Parathyroid adenoma (tissue), 2 donors: ENCODE data around the gene PNMA8B.

Experiments used
- H2AFZ ChIP-seq: fragments of 300-600 bp; sonication (generic); one replicate; pipeline ENCODE4 v1.7.0; 2017; ENCODE audit warnings: antibody characterized with exemption, mild to moderate bottlenecking
- H3K27ac ChIP-seq: fragments of 300-600 bp; sonication (generic); one replicate; pipeline ENCODE4 v1.7.0; 2017
- H3K27me3 ChIP-seq: fragments of 300-600 bp; sonication (generic); one replicate; pipeline ENCODE4 v1.7.0; 2017; ENCODE audit warnings: low read length; ENCODE audit not compliant: control insufficient read depth, insufficient read depth
- H3K36me3 ChIP-seq: fragments of 300-600 bp; sonication (generic); one replicate; pipeline ENCODE4 v1.7.0; 2017; ENCODE audit warnings: low read length; ENCODE audit not compliant: control insufficient read depth, insufficient read depth
- H3K4me1 ChIP-seq: fragments of 300-600 bp; sonication (generic); one replicate; pipeline ENCODE4 v1.7.0; 2017; ENCODE audit warnings: control low read depth
- H3K4me2 ChIP-seq: fragments of 300-600 bp; sonication (generic); one replicate; pipeline ENCODE4 v1.7.0; 2017; ENCODE audit warnings: low read length
- H3K4me3 ChIP-seq: fragments of 300-600 bp; sonication (generic); one replicate; pipeline ENCODE4 v1.7.0; 2017; ENCODE audit warnings: low read depth, low read length
- H3K79me2 ChIP-seq: fragments of 300-600 bp; sonication (generic); one replicate; pipeline ENCODE4 v1.7.0; 2017; ENCODE audit warnings: control low read depth
- H3K9ac ChIP-seq: fragments of 300-600 bp; sonication (generic); one replicate; pipeline ENCODE4 v1.7.0; 2017; ENCODE audit warnings: mild to moderate bottlenecking
- H3K9me3 ChIP-seq: fragments of 300-600 bp; sonication (generic); one replicate; pipeline ENCODE4 v1.7.0; 2017; ENCODE audit warnings: low read length; ENCODE audit not compliant: control insufficient read depth
- TF ChIP-seq, protein P1 (sequence below): fragments of 300-600 bp; sonication (generic); IDR thresholded peaks from one replicate; pipeline ENCODE4 v1.7.0; 2017; ENCODE audit warnings: antibody characterized with exemption, mild to moderate bottlenecking
- donor health status: primary hyperparathyroidism.

The PNMA8B gene

DNA sequence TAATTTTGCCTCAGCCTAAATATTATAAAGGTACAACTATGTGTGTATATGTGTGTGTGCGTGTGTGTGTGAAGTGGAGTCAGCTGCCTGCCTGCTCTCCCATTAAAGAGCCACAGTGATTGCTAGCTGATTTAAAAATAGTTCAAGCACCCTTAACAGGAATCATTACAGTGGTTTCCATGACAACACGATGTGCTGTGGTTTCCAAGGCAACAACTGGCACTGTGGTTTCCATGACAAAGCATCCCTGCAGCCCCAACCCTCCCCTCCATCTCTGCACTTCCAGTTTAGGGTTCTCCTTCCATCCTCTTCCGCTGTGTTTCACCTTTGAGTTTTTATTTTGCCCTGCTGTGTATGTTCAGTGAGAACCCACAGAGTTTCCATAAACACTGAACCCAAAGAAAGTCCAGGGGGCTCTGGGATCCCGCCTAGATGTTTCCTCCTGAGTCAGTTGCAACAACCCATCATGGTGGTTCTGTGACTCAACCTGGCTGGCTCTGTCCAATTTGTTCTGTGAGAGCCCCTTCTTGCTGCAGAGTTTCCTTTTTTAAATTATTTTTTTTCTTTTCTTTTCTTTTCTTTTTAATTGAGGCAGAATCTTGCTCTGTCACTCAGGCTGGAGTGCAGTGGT lies 17.2 kb downstream of the PNMA8B start:
- no peaks in the 10 kb centered on the region for H3K4me1 ChIP-seq
- H3K9ac ChIP-seq = no peak overlapping the region
- H3K27me3 ChIP-seq = no peaks in the 10 kb centered on the region
- TF ChIP-seq, protein P1, sequence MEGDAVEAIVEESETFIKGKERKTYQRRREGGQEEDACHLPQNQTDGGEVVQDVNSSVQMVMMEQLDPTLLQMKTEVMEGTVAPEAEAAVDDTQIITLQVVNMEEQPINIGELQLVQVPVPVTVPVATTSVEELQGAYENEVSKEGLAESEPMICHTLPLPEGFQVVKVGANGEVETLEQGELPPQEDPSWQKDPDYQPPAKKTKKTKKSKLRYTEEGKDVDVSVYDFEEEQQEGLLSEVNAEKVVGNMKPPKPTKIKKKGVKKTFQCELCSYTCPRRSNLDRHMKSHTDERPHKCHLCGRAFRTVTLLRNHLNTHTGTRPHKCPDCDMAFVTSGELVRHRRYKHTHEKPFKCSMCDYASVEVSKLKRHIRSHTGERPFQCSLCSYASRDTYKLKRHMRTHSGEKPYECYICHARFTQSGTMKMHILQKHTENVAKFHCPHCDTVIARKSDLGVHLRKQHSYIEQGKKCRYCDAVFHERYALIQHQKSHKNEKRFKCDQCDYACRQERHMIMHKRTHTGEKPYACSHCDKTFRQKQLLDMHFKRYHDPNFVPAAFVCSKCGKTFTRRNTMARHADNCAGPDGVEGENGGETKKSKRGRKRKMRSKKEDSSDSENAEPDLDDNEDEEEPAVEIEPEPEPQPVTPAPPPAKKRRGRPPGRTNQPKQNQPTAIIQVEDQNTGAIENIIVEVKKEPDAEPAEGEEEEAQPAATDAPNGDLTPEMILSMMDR = no peak
- H3K79me2 ChIP-seq = no peaks in the 10 kb centered on the region
- H3K27ac ChIP-seq = no peak overlapping the region
- H2AFZ ChIP-seq = no peak overlapping the region
- H3K9me3 ChIP-seq = no peaks in the 10 kb centered on the region
- H3K36me3 ChIP-seq = no peaks in the 10 kb centered on the region
- H3K4me2 ChIP-seq = no peak overlapping the region
- no peak overlapping the region for H3K4me3 ChIP-seq

DNA sequence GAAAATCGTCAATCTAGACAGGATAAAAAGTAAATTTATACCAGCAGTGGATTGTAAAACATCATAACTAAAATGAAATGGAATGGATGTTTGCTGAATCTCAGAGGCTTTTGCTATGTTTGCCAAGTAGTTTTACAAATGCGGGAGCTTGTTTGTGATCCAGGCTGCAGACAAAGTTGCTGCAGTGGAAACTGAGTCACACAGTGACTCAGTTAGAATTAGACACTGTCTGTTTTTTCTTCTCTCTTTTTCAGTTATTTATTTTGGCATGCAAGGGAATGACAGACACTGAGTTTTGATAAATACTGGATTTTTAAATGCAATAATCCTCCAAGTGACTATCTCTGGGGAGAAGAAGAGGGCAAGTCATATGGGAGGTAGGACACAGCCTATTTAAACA lies 19.7 kb downstream of the PNMA8B start:
- Histone ChIP-seq H3K79me2 (no peaks in the 10 kb centered on the region), H3K27me3 (no peaks in the 10 kb centered on the region), H3K4me1 (peaks cover 5% of the 10 kb centered on the region), H3K9me3 (no peaks in the 10 kb centered on the region), H3K27ac (no peak overlapping the region), H3K4me3 (no peak overlapping the region), H3K36me3 (no peaks in the 10 kb centered on the region), H3K9ac (no peak overlapping the region), H2AFZ (no peak overlapping the region), H3K4me2 (no peak overlapping the region)
- TF ChIP-seq, protein P1 = no peak

- Histone ChIP-seq H3K9ac (no peak overlapping the region), H3K27me3 (no peaks in the 10 kb centered on the region), H2AFZ (no peak overlapping the region), H3K27ac (no peak overlapping the region), H3K4me3 (no peak overlapping the region), H3K79me2 (no peaks in the 10 kb centered on the region), H3K4me1 (peaks cover 6% of the 10 kb centered on the region), H3K4me2 (no peak overlapping the region), H3K9me3 (no peaks in the 10 kb centered on the region), H3K36me3 (no peaks in the 10 kb centered on the region)
- TF ChIP-seq, protein P1 = no peak
Observed at GRCh38 chr19:46474211-46474610, 21.5 kb downstream of the PNMA8B start.

DNA sequence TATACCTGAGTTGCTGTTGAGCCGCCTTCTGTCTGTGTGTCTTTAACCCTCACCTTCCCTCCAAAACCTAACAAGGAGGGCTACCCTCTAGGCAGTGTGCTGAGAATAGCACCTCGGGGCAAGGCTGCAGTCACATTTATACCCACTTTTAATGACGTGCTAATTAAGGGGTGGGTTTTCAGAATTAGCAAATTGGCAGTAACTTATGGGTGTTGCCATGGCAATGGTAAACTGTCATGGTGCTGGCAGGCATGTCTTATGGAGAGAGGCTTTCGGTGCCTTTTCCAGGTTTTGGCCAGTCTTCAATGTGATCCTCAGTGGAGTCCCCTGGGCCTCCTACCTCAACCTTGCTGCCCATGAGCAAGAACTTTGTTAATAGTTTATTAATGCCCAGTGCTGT lies 23.1 kb downstream of the PNMA8B start:
- no peak overlapping the region for H3K27ac ChIP-seq
- TF ChIP-seq, protein P1 = no peak
- no peaks in the 10 kb centered on the region for H3K79me2 ChIP-seq
- no peaks in the 10 kb centered on the region for H3K36me3 ChIP-seq
- H2AFZ ChIP-seq = no peak overlapping the region
- H3K4me1 ChIP-seq = peaks cover 6% of the 10 kb centered on the region
- no peak overlapping the region for H3K4me2 ChIP-seq
- H3K9me3 ChIP-seq = no peaks in the 10 kb centered on the region
- H3K4me3 ChIP-seq = no peak overlapping the region
- no peak overlapping the region for H3K9ac ChIP-seq
- no peaks in the 10 kb centered on the region for H3K27me3 ChIP-seq
